ENCODE data around the gene ALDH1B1. TPM values are rescaled to one million over a fixed set of nuclear protein-coding genes. Genes with fewer than 3 reads are reported as not detected.

The ALDH1B1 gene
- total RNA-seq, 1 experiment from 2014 or later, result 55.5 TPM

DNA sequence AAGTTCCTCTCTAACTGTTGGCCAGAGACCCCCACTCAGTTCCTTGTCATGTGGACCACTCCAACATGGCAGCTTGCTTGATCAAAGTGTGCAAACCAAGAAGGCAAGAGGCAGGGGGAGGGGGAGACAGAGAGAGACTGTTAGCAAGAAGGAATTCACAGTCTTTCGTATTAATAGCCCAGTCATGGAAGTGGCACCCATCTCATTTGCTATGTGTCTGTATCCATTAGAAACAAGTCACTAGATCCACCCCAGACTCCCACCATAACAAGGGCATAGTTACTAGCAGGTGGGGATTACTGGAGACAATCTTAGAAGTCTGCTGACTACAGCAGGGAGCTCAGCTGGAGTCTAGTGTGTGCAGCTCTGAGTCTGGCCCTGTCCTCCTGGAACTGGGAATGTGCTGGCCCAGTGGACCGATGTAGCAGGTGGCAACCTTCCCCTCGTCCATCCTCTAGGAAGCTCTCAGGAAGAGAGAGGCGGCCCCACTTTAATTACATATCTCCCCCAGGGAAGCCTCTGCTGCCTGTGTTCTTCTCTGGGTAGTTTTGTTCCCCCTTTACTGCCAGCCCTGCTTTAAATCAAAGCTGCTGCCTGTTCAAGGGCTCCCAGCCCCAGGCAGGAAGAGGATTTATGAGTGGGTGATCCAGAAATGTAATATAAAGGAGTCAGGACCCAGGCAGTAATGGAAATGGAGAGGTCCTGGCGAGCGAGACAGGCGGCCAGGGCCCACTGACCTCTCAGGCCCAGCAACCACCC, 47.8 kb upstream of the ALDH1B1 start (continued):
- TF ChIP-seq, protein P1, sequence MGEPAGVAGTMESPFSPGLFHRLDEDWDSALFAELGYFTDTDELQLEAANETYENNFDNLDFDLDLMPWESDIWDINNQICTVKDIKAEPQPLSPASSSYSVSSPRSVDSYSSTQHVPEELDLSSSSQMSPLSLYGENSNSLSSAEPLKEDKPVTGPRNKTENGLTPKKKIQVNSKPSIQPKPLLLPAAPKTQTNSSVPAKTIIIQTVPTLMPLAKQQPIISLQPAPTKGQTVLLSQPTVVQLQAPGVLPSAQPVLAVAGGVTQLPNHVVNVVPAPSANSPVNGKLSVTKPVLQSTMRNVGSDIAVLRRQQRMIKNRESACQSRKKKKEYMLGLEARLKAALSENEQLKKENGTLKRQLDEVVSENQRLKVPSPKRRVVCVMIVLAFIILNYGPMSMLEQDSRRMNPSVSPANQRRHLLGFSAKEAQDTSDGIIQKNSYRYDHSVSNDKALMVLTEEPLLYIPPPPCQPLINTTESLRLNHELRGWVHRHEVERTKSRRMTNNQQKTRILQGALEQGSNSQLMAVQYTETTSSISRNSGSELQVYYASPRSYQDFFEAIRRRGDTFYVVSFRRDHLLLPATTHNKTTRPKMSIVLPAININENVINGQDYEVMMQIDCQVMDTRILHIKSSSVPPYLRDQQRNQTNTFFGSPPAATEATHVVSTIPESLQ (CRISPR knock-in tag; IDR thresholded peaks at IDR 0.05), result no peak
- no peak for TF ChIP-seq ZNF263 (CRISPR knock-in tag; IDR thresholded peaks at IDR 0.05; ENCODE audit: low read depth)

DNA sequence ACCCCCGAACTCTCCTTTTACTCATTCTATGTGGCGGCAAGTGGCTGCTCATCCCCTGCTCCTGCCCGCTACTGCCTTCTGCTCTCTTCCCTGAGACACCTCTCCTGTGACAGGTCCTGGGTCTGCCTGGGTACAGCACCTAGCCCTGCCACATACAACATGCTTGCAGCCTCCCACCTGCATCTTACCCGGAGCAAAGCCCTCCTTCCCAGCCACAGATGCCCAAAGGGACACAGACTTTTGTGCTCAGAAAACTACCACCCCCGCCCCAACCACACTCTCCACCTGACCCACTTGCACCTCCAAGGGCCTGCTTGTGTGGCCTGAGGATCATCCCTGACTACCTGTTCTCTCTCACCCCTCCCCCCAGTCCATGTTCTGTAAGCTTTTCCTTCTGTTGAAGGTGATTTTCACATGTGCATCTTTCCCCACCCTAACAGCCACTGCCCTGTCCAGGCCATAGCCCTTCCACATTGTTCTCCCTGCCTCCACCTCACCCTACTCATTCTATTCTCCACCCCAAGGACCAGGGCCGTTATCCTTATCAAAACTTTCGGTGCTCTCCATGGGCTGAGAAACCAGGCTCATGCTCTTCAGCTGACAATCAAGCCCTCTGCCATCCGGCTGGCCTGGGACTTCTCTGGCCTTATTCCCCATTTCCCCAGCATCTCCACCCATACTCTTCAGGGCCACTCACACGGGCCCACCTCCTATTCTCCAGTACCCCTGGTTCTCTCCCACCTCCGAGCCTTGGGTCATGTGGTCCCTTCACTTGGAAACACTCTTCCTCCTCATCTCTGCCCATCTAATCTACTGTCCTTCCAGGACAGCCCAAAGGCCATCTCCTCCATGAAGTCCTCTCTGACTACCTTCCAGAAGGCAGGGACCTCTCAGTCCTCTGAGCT, 46.4 kb upstream of the ALDH1B1 start:
- H3K27ac Mint-ChIP-seq, result no peak overlapping the region
- no peak overlapping the region for H3K4me3 Mint-ChIP-seq
- DNase-seq (ENCODE audit: low spot score) (no peak), ATAC-seq (no peak)
- peaks cover 9% of the 10 kb centered on the region; the same call in 1 of the 2 replicates for H3K9me3 Mint-ChIP-seq
- peaks cover 38% of the 10 kb centered on the region for H3K27me3 Mint-ChIP-seq (ENCODE audit: low read depth)
- POLR2A ChIA-PET, result no interaction called here
- no peaks in the 10 kb centered on the region for H3K36me3 Mint-ChIP-seq
- CTCF ChIA-PET, result interaction anchor here (0.8 to 1.4 kb wide), 4 partner anchors 7 to 433 kb away, joined by 3 to 5 read pairs (median 3); no protein-coding TSS in a partner anchor
- peaks cover 25% of the 10 kb centered on the region for H3K4me1 Mint-ChIP-seq
- TF ChIP-seq, protein P2, sequence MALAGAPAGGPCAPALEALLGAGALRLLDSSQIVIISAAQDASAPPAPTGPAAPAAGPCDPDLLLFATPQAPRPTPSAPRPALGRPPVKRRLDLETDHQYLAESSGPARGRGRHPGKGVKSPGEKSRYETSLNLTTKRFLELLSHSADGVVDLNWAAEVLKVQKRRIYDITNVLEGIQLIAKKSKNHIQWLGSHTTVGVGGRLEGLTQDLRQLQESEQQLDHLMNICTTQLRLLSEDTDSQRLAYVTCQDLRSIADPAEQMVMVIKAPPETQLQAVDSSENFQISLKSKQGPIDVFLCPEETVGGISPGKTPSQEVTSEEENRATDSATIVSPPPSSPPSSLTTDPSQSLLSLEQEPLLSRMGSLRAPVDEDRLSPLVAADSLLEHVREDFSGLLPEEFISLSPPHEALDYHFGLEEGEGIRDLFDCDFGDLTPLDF (CRISPR knock-in tag; IDR thresholded peaks at IDR 0.05), result no peak
- TF ChIP-seq, protein P3, sequence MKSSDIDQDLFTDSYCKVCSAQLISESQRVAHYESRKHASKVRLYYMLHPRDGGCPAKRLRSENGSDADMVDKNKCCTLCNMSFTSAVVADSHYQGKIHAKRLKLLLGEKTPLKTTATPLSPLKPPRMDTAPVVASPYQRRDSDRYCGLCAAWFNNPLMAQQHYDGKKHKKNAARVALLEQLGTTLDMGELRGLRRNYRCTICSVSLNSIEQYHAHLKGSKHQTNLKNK (CRISPR knock-in tag; IDR thresholded peaks at IDR 0.05), result no peak
- TF ChIP-seq KAT7 (CRISPR knock-in tag; IDR thresholded peaks at IDR 0.05; ENCODE audit: borderline replicate concordance) (no peak), ELF4 (CRISPR knock-in tag; IDR thresholded peaks at IDR 0.05; ENCODE audit: low read depth) (no peak), NFATC4 (CRISPR knock-in tag; IDR thresholded peaks at IDR 0.05) (no peak), NFE2L1 (CRISPR knock-in tag; IDR thresholded peaks at IDR 0.05) (no peak), CREM (CRISPR knock-in tag; IDR thresholded peaks at IDR 0.05) (no peak), TEAD4 (CRISPR knock-in tag; IDR thresholded peaks at IDR 0.05) (no peak), SP1 (CRISPR knock-in tag; conservative IDR thresholded peaks at IDR 0.05) (no peak), ZNF423 (CRISPR knock-in tag; IDR thresholded peaks at IDR 0.05) (no peak), ZNF138 (CRISPR knock-in tag; conservative IDR thresholded peaks at IDR 0.05) (no peak), FOXP1 (CRISPR knock-in tag; IDR thresholded peaks at IDR 0.05; ENCODE audit: borderline replicate concordance) (no peak), ZNF121 (CRISPR knock-in tag; IDR thresholded peaks at IDR 0.05) (no peak)
- TF ChIP-seq, protein P4, sequence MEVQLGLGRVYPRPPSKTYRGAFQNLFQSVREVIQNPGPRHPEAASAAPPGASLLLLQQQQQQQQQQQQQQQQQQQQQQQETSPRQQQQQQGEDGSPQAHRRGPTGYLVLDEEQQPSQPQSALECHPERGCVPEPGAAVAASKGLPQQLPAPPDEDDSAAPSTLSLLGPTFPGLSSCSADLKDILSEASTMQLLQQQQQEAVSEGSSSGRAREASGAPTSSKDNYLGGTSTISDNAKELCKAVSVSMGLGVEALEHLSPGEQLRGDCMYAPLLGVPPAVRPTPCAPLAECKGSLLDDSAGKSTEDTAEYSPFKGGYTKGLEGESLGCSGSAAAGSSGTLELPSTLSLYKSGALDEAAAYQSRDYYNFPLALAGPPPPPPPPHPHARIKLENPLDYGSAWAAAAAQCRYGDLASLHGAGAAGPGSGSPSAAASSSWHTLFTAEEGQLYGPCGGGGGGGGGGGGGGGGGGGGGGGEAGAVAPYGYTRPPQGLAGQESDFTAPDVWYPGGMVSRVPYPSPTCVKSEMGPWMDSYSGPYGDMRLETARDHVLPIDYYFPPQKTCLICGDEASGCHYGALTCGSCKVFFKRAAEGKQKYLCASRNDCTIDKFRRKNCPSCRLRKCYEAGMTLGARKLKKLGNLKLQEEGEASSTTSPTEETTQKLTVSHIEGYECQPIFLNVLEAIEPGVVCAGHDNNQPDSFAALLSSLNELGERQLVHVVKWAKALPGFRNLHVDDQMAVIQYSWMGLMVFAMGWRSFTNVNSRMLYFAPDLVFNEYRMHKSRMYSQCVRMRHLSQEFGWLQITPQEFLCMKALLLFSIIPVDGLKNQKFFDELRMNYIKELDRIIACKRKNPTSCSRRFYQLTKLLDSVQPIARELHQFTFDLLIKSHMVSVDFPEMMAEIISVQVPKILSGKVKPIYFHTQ (CRISPR knock-in tag; IDR thresholded peaks at IDR 0.05), result no peak
- TF ChIP-seq, protein P5, sequence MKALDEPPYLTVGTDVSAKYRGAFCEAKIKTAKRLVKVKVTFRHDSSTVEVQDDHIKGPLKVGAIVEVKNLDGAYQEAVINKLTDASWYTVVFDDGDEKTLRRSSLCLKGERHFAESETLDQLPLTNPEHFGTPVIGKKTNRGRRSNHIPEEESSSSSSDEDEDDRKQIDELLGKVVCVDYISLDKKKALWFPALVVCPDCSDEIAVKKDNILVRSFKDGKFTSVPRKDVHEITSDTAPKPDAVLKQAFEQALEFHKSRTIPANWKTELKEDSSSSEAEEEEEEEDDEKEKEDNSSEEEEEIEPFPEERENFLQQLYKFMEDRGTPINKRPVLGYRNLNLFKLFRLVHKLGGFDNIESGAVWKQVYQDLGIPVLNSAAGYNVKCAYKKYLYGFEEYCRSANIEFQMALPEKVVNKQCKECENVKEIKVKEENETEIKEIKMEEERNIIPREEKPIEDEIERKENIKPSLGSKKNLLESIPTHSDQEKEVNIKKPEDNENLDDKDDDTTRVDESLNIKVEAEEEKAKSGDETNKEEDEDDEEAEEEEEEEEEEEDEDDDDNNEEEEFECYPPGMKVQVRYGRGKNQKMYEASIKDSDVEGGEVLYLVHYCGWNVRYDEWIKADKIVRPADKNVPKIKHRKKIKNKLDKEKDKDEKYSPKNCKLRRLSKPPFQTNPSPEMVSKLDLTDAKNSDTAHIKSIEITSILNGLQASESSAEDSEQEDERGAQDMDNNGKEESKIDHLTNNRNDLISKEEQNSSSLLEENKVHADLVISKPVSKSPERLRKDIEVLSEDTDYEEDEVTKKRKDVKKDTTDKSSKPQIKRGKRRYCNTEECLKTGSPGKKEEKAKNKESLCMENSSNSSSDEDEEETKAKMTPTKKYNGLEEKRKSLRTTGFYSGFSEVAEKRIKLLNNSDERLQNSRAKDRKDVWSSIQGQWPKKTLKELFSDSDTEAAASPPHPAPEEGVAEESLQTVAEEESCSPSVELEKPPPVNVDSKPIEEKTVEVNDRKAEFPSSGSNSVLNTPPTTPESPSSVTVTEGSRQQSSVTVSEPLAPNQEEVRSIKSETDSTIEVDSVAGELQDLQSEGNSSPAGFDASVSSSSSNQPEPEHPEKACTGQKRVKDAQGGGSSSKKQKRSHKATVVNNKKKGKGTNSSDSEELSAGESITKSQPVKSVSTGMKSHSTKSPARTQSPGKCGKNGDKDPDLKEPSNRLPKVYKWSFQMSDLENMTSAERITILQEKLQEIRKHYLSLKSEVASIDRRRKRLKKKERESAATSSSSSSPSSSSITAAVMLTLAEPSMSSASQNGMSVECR (CRISPR knock-in tag; IDR thresholded peaks at IDR 0.05; ENCODE audit: borderline replicate concordance), result no peak
- TF ChIP-seq, protein P6, sequence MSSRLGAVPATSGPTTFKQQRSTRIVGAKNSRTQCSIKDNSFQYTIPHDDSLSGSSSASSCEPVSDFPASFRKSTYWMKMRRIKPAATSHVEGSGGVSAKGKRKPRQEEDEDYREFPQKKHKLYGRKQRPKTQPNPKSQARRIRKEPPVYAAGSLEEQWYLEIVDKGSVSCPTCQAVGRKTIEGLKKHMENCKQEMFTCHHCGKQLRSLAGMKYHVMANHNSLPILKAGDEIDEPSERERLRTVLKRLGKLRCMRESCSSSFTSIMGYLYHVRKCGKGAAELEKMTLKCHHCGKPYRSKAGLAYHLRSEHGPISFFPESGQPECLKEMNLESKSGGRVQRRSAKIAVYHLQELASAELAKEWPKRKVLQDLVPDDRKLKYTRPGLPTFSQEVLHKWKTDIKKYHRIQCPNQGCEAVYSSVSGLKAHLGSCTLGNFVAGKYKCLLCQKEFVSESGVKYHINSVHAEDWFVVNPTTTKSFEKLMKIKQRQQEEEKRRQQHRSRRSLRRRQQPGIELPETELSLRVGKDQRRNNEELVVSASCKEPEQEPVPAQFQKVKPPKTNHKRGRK (CRISPR knock-in tag; IDR thresholded peaks at IDR 0.05; ENCODE audit: borderline replicate concordance), result no peak
- TF ChIP-seq, protein P7, sequence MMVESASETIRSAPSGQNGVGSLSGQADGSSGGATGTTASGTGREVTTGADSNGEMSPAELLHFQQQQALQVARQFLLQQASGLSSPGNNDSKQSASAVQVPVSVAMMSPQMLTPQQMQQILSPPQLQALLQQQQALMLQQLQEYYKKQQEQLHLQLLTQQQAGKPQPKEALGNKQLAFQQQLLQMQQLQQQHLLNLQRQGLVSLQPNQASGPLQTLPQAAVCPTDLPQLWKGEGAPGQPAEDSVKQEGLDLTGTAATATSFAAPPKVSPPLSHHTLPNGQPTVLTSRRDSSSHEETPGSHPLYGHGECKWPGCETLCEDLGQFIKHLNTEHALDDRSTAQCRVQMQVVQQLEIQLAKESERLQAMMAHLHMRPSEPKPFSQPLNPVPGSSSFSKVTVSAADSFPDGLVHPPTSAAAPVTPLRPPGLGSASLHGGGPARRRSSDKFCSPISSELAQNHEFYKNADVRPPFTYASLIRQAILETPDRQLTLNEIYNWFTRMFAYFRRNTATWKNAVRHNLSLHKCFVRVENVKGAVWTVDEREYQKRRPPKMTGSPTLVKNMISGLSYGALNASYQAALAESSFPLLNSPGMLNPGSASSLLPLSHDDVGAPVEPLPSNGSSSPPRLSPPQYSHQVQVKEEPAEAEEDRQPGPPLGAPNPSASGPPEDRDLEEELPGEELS (CRISPR knock-in tag; IDR thresholded peaks at IDR 0.05), result no peak

Data from WTC11 (cell line).